ENCODE measurements around the gene WDR86.

Gene WDR86

DNA sequence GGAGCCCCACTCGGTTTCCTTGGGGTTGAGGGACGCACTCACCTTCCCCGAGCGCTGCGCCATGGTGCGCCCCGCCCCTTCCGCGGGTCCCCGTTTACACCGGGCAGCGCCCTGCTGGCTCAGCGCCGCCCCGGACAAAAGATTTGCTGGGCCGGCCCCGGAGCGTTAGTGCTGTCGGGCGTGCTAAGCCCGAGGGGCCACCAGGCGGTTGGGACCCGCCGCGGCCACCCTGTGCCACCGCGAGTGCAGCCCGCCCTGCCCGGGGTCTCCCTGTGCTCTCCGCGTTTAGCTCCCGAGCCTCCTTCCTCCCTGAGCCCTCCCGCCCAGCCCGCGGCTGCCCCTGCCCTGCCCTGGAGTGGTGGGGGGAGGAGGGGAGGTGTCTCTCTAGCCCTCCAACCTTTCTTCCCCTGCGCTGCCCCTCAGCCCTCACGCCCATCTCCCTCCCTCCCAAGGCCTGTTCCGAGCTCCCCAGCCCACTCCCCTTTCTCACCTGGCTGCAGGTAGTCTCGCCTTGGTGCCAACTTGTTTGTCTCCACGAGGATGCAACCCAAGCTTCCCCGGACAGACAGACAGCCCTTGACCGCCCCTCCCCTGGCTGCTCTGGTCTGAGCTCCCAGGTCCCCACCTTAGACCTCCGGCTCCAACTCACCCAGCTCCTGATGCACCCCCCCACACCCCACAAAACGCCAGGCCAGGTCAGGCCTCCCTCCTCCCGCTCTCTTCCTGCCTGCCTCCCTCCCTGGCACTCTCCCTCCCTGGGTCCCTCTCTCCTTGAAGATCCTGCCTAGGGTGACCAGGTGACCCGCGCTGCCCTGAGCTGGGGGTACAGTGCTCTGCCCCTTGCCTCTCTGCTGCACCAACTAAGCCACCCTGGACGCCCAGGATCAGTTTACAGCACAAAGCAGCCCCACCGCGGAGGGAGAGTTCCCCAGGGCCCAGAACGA is 30.3 kb upstream of the WDR86 start, which contains the start of gene CRYGN:
CRYGN (minus strand) TSS at position 287 of the 944 bp plus-strand sequence; CDS start at position 63, 224 bp downstream.
- DNase-seq = no peak

GRCh38 chr7:151438864-151439601 is 29.2 kb upstream of the WDR86 start:
- DNase-seq = no peak

DNA sequence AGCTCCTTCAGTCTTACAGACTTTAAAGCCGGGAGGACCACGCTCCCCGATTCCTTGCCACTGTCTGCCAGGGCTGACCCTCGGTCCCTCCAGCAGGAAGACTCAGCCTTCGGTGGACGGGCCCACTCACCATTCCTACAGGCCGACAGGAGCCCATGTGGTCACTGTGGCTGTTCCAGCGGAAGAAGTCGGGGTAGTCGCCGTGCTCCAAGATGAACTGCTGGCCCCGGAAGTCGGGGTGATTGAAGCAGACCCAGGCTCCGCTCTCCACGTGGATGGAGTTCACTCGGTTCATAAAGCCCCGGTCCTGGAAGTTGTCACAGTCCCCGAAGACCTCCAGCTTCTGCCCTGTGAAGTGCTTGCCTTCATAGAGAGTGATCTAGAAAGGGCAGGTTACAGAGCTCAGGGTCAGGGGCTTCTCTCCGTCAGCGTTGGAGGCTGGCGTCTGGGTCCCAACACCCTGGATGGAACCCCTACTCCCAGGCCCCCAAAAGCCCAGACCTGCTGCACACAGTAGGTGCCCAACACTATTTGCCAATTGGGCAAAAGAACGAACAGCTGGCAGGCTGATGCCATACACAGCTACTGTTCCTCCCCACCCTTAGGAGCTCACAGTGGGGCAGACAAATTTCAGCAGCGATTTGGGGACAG is 28.2 kb upstream of the WDR86 start:
- DNase-seq = no peak

DNA sequence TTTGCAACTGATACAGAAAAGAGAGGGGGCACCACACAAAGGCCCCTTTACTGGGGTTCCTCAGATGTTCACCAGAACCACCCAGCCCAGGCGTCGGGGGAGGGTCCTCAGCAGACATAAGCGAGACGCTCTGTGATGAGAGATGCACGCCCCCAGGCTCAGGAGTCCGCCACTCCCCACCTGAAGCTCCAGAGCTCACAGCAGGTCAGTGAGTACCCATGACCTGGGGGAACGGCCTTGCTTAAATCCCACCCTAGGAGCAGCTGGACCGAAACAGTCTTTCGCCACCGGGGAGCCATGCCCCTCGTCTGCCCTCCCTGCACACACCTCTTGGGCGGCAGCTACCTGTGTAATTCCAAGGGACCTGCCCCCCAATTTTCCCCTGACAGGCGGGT is 27.3 kb upstream of the WDR86 start:
- no peak for DNase-seq

GRCh38 chr7:151436446-151437158 is 26.8 kb upstream of the WDR86 start:
- no peak for DNase-seq

- no peak for DNase-seq
Observed at GRCh38 chr7:151435971-151436370, 26.1 kb upstream of the WDR86 start.

- no peak for DNase-seq
Observed at GRCh38 chr7:151435103-151435916, 25.5 kb upstream of the WDR86 start.

DNA sequence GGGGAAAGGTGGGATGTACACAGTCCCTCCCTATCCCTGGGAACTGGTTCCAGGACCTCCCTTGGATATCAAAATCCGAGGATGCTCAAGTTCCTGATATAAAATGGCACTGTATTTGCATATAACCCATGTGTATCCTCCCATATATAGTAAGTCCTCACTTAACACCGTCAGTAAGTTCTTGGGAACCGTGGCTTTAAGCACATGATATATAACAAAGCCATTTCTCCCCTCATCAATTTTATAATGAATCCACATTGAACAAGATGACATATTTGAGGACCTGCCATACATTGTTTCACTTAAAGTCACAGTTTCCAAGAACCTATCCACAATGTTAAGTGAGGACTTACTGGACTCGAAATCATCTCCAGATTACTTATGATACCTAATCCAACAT is 24.7 kb upstream of the WDR86 start:
- no peak for DNase-seq

GRCh38 chr7:151433721-151434400 is 24.0 kb upstream of the WDR86 start:
- no peak for DNase-seq

- no peak for DNase-seq
Observed at GRCh38 chr7:151432658-151433521, 23.1 kb upstream of the WDR86 start.

GRCh38 chr7:151431768-151432311 is 22.0 kb upstream of the WDR86 start:
- no peak for DNase-seq

- no peak for DNase-seq
Observed at GRCh38 chr7:151431281-151431767, 21.5 kb upstream of the WDR86 start.

DNA sequence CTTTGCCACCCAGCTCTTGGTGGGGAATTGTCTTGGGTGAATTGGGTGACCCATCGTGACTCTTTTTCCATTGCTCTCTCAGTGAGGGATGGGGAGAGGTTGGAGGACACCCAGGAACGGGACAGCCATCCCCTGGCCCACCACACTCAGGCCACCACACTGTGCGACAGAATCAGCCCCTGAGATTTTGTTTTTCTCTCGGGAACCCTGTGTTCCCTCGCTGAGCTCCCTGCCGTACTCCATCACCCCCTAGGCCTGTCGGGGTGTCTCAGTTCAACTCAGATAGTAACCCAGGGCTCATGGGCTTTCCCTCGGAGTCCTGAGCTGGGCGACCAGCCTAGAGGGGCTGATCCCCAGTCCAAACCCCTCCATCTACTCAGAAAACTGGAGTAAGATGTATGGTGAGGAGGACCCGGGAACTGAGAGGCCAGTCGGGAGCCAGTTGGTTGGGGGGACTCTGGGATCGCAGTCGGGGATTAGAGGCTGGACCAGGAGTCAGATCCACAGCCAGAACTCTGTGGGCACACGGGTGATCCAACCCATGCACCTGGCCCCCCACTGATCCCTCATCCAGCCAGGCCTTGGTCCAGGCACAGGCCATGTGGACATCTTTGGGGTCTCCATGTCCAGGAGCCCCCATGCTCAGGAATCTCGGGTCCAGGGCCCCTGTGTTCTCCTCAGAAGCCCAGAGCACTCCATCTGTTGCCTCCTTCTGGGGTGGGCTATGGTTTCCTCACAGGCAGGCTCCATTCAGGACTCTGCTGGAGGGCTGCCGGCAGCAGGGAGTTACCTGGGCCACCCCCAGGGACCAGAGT is 20.8 kb upstream of the WDR86 start:
- no peak for DNase-seq

DNA sequence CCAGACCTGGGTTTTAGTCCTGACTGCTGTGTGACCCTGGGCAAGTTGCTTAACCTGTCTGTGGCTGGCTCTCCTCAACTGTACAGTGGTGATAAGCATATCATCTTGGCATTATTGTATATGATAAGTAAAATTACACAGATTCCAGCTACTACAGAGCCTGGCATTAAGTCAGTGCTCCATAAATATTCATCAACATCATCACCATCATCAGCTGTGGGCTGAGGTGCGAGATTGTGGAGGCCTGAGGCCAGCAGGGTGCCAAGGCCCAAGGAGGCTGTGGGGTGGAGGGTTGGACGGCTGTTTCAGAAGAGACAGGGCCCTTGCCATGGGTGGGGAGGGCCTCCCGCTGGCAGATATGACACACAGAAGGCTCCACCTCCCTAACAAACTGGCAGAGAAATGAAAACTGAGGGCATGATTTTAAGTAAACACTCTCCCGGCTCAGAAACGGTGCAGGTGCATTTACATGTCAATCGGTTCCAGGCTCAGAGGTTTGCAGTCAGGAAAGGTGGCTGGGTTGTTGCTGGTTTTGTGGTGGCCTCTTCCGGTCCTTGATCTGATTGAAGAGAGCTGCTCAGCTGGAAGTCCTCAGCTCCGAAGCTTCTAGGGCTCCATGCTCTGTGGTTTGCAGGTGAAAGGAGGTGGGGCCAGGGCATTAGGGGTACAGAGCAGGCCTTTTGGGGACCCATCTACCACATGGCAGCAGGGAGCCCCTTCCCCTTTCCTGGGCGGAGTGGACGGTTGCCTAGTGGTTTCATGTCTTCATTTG is 19.9 kb upstream of the WDR86 start:
- DNase-seq = no peak

GRCh38 chr7:151429237-151429559 is 19.4 kb upstream of the WDR86 start:
- no peak for DNase-seq

DNA sequence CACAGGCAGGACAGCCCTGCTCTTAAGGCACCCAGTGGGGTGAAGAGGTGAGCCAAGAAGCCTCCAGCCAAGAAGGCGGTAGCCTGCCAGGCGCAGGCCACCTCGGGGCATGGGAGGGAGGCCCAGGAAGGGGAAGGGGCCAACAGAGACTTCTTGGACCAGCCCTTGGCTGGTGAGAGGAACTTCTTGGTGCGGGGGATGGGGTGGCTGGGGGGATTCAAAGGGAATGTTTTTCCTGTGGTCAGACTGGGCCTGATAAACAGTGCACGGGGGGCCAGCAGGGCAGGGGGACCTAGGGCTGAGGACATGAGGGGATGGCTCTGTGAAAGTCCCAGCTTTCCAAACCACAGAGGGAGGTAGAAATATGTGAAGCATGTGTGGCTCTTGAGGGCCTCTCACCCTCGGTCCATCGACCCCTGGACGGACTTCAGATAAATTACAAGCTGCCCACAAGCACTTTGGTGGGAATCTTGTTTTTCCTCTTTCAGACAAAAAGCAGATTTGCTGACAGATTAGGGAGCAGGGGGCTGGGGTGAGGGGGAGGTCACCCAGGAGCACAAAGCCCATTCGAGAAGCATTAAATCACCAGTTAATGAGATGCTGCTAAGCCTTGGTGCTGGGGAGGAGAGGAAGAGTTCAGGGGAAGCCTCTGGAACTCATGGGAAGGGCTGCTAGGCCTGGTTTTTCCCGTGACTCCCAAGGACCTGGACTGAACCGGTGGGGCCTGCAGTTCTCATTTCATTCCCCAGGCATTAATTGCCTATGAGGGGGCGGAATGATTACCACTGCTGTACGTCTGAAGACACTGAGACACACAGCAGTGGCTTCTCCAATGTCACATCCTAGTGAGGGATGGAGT is 18.8 kb upstream of the WDR86 start:
- no peak for DNase-seq

DNA sequence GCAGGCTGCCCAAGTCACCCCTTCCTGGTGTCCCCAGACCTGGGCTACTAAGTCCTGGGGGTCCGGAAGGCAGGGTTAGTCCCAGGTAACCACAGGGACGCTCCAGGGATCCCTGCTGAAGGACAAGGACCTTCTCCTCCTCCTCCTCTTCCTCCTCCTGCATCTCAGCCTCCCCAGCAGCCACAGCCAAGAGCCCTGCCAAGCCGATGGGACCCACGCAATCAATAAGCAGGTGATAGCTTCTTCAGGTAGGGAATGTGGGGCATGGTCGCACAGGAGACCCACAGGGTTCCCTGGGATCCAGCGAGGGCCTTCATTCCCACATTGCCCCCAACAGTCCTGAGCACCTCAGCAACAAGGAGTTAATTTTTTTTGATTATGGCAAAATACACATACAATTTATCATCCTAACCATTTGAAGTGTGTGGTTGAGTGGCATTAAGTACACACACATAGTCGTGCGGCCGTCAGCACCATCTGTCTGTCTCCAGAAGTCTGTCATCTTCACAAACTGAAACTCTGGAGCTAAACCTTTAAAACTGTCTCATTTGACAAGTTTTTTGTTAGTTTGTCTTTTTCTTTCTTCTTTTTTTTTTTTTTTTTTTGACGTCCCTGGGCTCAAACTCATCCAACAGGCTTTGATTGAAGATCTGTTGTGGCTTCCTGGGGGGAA is 18.0 kb upstream of the WDR86 start:
- no peak for DNase-seq
